H9 (cell line): ENCODE data around the gene TUG1. TPM values are rescaled to one million over a fixed set of nuclear protein-coding genes. Genes with fewer than 3 reads are reported as not detected.

Source experiments
- DNase-seq: peaks from one replicate; pipeline ENCODE4 v3.0.0-alpha.2; 2017
- H2AFZ ChIP-seq: one replicate; pipeline ENCODE4 v1.6.1; 2013; ENCODE audit warnings: mild to moderate bottlenecking, low read length, control low read depth, moderate library complexity
- H2AK5ac ChIP-seq: 2 replicates; pipeline ENCODE4 v1.6.1; 2013; ENCODE audit warnings: low read length, control low read depth, mixed read lengths; ENCODE audit not compliant: insufficient read length
- H2BK120ac ChIP-seq: one replicate; pipeline ENCODE4 v1.6.1; 2013; ENCODE audit warnings: low read depth, mild to moderate bottlenecking, low read length, control low read depth, inconsistent platforms; ENCODE audit not compliant: poor library complexity, severe bottlenecking
- H2BK12ac ChIP-seq: 2 replicates; pipeline ENCODE4 v1.6.1; 2013; ENCODE audit warnings: low read length, control low read depth, mixed read lengths, low read depth; ENCODE audit not compliant: insufficient read length
- H2BK15ac ChIP-seq: 2 replicates; pipeline ENCODE4 v1.6.1; 2013; ENCODE audit warnings: low read depth, low read length, control low read depth
- H2BK20ac ChIP-seq: one replicate; pipeline ENCODE4 v1.6.1; 2013; ENCODE audit warnings: low read depth, mild to moderate bottlenecking, low read length, control low read depth, inconsistent platforms; ENCODE audit not compliant: poor library complexity, severe bottlenecking
- H2BK5ac ChIP-seq: 2 replicates; pipeline ENCODE4 v1.6.1; 2013; ENCODE audit warnings: low read length, control low read depth, mixed read lengths; ENCODE audit not compliant: insufficient read length
- H3K14ac ChIP-seq: 2 replicates; pipeline ENCODE4 v1.6.1; 2013; ENCODE audit warnings: low read length, control low read depth; ENCODE audit not compliant: insufficient read depth
- H3K18ac ChIP-seq: 2 replicates; pipeline ENCODE4 v1.6.1; 2013; ENCODE audit warnings: low read depth, mild to moderate bottlenecking, mixed read lengths, low read length, control low read depth; ENCODE audit not compliant: insufficient read length
- H3K23ac ChIP-seq: 2 replicates; pipeline ENCODE4 v1.6.1; 2013; ENCODE audit warnings: low read length, control low read depth, mixed read lengths, low read depth; ENCODE audit not compliant: insufficient read length
- H3K23me2 ChIP-seq: 2 replicates; pipeline ENCODE4 v1.6.1; 2013; ENCODE audit warnings: low read depth, mild to moderate bottlenecking, mixed read lengths, low read length, control low read depth; ENCODE audit not compliant: insufficient read length, poor library complexity, severe bottlenecking
- H3K27ac ChIP-seq: 2 replicates; pipeline ENCODE4 v1.5.1; 2013; ENCODE audit warnings: low read length, control low read depth, mixed read lengths, low read depth; ENCODE audit not compliant: insufficient read length
- H3K27me3 ChIP-seq: 2 replicates; pipeline ENCODE4 v1.6.1; 2013; ENCODE audit warnings: low read length, control low read depth, inconsistent platforms; ENCODE audit not compliant: insufficient read depth
- H3K4ac ChIP-seq: 2 replicates; pipeline ENCODE4 v1.6.1; 2013; ENCODE audit warnings: low read depth, mild to moderate bottlenecking, control low read depth, inconsistent platforms, low read length, moderate library complexity
- H3K4me1 ChIP-seq: 2 replicates; pipeline ENCODE4 v1.6.1; 2013; ENCODE audit warnings: low read length, control low read depth, inconsistent platforms; ENCODE audit not compliant: insufficient read depth
- H3K4me2 ChIP-seq: 2 replicates; pipeline ENCODE4 v1.6.1; 2013; ENCODE audit warnings: low read length, control low read depth, mixed read lengths; ENCODE audit not compliant: insufficient read length, insufficient read depth
- H3K56ac ChIP-seq: 2 replicates; pipeline ENCODE4 v1.6.1; 2013; ENCODE audit warnings: low read depth, mild to moderate bottlenecking, mixed read lengths, low read length, control low read depth; ENCODE audit not compliant: insufficient read length
- H3K79me1 ChIP-seq: 2 replicates; pipeline ENCODE4 v1.6.1; 2013; ENCODE audit warnings: low read depth, mild to moderate bottlenecking, moderate library complexity, low read length, control low read depth, inconsistent platforms; ENCODE audit not compliant: insufficient read depth, poor library complexity, severe bottlenecking
- H3K79me2 ChIP-seq: 2 replicates; pipeline ENCODE4 v1.6.1; 2013; ENCODE audit warnings: low read length, control low read depth, inconsistent platforms; ENCODE audit not compliant: insufficient read depth
- H3K9ac ChIP-seq: 2 replicates; pipeline ENCODE4 v1.6.1; 2013; ENCODE audit warnings: low read length, control low read depth, mixed read lengths; ENCODE audit not compliant: insufficient read length; ENCODE audit errors: extremely low read depth
- H3K9me3 ChIP-seq: one replicate; pipeline ENCODE4 v1.6.1; 2013; ENCODE audit warnings: low read depth, low read length, inconsistent platforms; ENCODE audit not compliant: control insufficient read depth
- H3T11ph ChIP-seq: one replicate; pipeline ENCODE4 v1.6.1; 2013; ENCODE audit warnings: mild to moderate bottlenecking, low read length, control low read depth, inconsistent platforms
- H4K20me1 ChIP-seq: one replicate; pipeline ENCODE4 v1.6.1; 2013; ENCODE audit not compliant: control insufficient read depth, insufficient read length, insufficient read depth
- H4K5ac ChIP-seq: 2 replicates; pipeline ENCODE4 v1.6.1; 2013; ENCODE audit warnings: low read depth, mild to moderate bottlenecking, mixed read lengths, low read length, control low read depth; ENCODE audit not compliant: insufficient read length
- H4K8ac ChIP-seq: replicated peaks from 2 replicates; pipeline ENCODE4 v1.6.1; 2013; ENCODE audit warnings: low read length, control low read depth, mixed read lengths, low read depth; ENCODE audit not compliant: insufficient read length
- H4K91ac ChIP-seq: 2 replicates; pipeline ENCODE4 v1.6.1; 2013; ENCODE audit warnings: low read depth, mild to moderate bottlenecking, moderate library complexity, mixed read lengths, low read length, control low read depth; ENCODE audit not compliant: insufficient read length
- H3K27ac Mint-ChIP-seq, 3 experiments: 2 replicates in 2 of 3; 3 replicates in 1 of 3; pipeline ENCODE4 v1.8.0; 2020 to 2021; ENCODE audit warnings: mixed read lengths in 3 of 3, mild to moderate bottlenecking in 1 of 3, moderate library complexity in 1 of 3
- H3K27me3 Mint-ChIP-seq: 2 replicates; pipeline ENCODE4 v1.8.0; 2021; ENCODE audit warnings: low read depth, mild to moderate bottlenecking, moderate library complexity, mixed read lengths
- H3K36me3 Mint-ChIP-seq, 3 experiments: 2 replicates in 2 of 3; 3 replicates in 1 of 3; pipeline ENCODE4 v1.8.0; 2020 to 2021; ENCODE audit warnings: low read depth in 3 of 3, mixed read lengths in 3 of 3; ENCODE audit not compliant: insufficient read depth in 1 of 3
- H3K4me1 Mint-ChIP-seq, 2 experiments: 2 replicates each; pipeline ENCODE4 v1.8.0; 2020; ENCODE audit warnings: mixed read lengths in 2 of 2
- H3K4me3 Mint-ChIP-seq, 2 experiments: 2 replicates in 1 of 2; 3 replicates in 1 of 2; pipeline ENCODE4 v1.8.0; 2020 to 2021; ENCODE audit warnings: mild to moderate bottlenecking in 2 of 2, mixed read lengths in 2 of 2, moderate library complexity in 1 of 2
- H3K9me3 Mint-ChIP-seq, 2 experiments: 2 replicates in 1 of 2; 3 replicates in 1 of 2; pipeline ENCODE4 v1.8.0; 2020; ENCODE audit warnings: mild to moderate bottlenecking in 2 of 2, mixed read lengths in 2 of 2, moderate library complexity in 1 of 2
- whole genome bisulfite sequencing: extraction: QIAGEN DNeasy Blood & Tissue Kit; methylation state at CpG from one replicate; pipeline ENCODE4 v1.1.7; 2013; ENCODE audit warnings: missing lambda C conversion rate, low lambda C conversion rate, mixed read lengths; ENCODE audit not compliant: insufficient read length; ENCODE audit errors: extremely low coverage; 5-methylcytosine and 5-hydroxymethylcytosine counted together
- total RNA-seq: library from RNA; stranded (reverse); gene quantifications from 2 replicates; pipeline ENCODE4 v1.2.1, GENCODE V29; 2021
- TF ChIP-seq, protein P1 (sequence below): fragments of 200-600 bp; sonication (generic); conservative IDR thresholded peaks from 3 replicates; pipeline ENCODE4 v1.8.0; 2021; ENCODE audit warnings: antibody characterized with exemption, mild to moderate bottlenecking

The TUG1 gene
- total RNA-seq, 1 experiment from 2014 or later, result 99.6 TPM

DNA sequence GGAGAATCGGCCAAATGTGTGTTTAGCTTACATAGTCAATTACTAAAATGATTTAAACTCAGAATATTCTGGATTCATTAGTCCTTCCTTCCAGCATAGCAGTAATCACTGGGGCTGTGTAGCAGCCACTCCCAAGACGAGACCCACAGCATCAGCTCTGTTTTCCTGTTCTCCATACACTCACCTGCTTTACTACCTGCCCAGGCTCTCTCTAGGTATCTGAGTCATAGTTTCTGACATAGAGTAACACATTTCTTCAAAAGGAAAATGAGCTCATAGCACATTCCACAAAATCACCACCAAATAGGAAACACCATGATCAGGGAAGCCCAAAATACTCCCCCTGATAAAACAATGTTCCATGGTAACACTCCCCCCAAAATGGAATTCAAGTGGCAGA lies 23.4 kb upstream of the TUG1 start:
- TF ChIP-seq, protein P1, sequence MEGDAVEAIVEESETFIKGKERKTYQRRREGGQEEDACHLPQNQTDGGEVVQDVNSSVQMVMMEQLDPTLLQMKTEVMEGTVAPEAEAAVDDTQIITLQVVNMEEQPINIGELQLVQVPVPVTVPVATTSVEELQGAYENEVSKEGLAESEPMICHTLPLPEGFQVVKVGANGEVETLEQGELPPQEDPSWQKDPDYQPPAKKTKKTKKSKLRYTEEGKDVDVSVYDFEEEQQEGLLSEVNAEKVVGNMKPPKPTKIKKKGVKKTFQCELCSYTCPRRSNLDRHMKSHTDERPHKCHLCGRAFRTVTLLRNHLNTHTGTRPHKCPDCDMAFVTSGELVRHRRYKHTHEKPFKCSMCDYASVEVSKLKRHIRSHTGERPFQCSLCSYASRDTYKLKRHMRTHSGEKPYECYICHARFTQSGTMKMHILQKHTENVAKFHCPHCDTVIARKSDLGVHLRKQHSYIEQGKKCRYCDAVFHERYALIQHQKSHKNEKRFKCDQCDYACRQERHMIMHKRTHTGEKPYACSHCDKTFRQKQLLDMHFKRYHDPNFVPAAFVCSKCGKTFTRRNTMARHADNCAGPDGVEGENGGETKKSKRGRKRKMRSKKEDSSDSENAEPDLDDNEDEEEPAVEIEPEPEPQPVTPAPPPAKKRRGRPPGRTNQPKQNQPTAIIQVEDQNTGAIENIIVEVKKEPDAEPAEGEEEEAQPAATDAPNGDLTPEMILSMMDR, result no peak
- peaks cover 53 to 84% (median 78%) of the 10 kb centered on the region in 3 experiments for H3K36me3 Mint-ChIP-seq
- H3K18ac ChIP-seq, result no peak overlapping the region
- no peak overlapping the region for H4K5ac ChIP-seq
- H3K14ac ChIP-seq, result no peak overlapping the region
- no peak overlapping the region for H2BK12ac ChIP-seq
- H2BK15ac ChIP-seq, result no peak overlapping the region
- no peaks in the 10 kb centered on the region for H3K9me3 ChIP-seq
- no peak overlapping the region for H4K91ac ChIP-seq
- no peak overlapping the region for H2BK120ac ChIP-seq
- H3K56ac ChIP-seq, result no peak overlapping the region
- no peak overlapping the region for H2BK20ac ChIP-seq
- no peak overlapping the region for H4K8ac ChIP-seq
- no peaks in the 10 kb centered on the region for H3K4me1 Mint-ChIP-seq
- no peak overlapping the region for H3K23ac ChIP-seq
- H3K79me1 ChIP-seq, result no peaks in the 10 kb centered on the region
- no peak overlapping the region for H3K4ac ChIP-seq
- WGBS, result no CpG with 5 or more reads among the region's 2 CpGs
- H2BK5ac ChIP-seq, result no peak overlapping the region
- no peak overlapping the region for H3K4me3 Mint-ChIP-seq
- H3K27ac ChIP-seq, result no peak overlapping the region
- H3K79me2 ChIP-seq, result no peaks in the 10 kb centered on the region
- H3K27me3 Mint-ChIP-seq, result no peaks in the 10 kb centered on the region
- H3K9me3 Mint-ChIP-seq, result no peaks in the 10 kb centered on the region
- no peak overlapping the region for H3K4me2 ChIP-seq
- no peaks in the 10 kb centered on the region for H3K4me1 ChIP-seq
- no peak overlapping the region for H3K27ac Mint-ChIP-seq
- no peaks in the 10 kb centered on the region for H4K20me1 ChIP-seq
- H2AFZ ChIP-seq, result no peak overlapping the region
- H3T11ph ChIP-seq, result no peak overlapping the region
- H3K23me2 ChIP-seq, result no peaks in the 10 kb centered on the region
- no peak overlapping the region for H2AK5ac ChIP-seq
- H3K27me3 ChIP-seq, result no peaks in the 10 kb centered on the region
- no peak for DNase-seq
- H3K9ac ChIP-seq, result no peak overlapping the region
